OCI-LY7 (cell line): ENCODE measurements around the gene ALG1L2.
"Not testable (repeated sequence)": the region's sequence is repeated elsewhere in the genome, so short reads cannot be mapped to it uniquely, and the experiment has no call there.

Source experiments
- CTCF ChIP-seq: fragments of 200-600 bp; sonication (generic); conservative IDR thresholded peaks from 2 replicates; pipeline ENCODE4 v1.5.1; 2014; ENCODE audit warnings: mild to moderate bottlenecking, antibody characterized with exemption, low read length, moderate library complexity, mixed read lengths
- EZH2phosphoT487 ChIP-seq: fragments of 200-600 bp; sonication (generic); IDR thresholded peaks from 2 replicates; pipeline ENCODE4 v1.6.1; 2018; ENCODE audit warnings: low read depth, borderline replicate concordance, mild to moderate bottlenecking, mixed run types, antibody characterized with exemption, low read length, moderate library complexity, mixed read lengths

GRCh38 chr3:130122891-130123775 is 41.5 kb downstream of the ALG1L2 start:
- not testable (repeated sequence) for TF ChIP-seq EZH2phosphoT487, CTCF
